Ramos (cell line): Measurements from ENCODE around the gene DNAJC18.

Source experiments
- in situ Hi-C: fragments of 300-500 bp; cut with MboI; formaldehyde crosslinking; loops from one replicate; pipeline ENCODE4 v1.14.3; 2022; ENCODE audit warnings: low sequenced_read_pairs; ENCODE audit not compliant: unreplicated experiment

Gene DNAJC18

DNA sequence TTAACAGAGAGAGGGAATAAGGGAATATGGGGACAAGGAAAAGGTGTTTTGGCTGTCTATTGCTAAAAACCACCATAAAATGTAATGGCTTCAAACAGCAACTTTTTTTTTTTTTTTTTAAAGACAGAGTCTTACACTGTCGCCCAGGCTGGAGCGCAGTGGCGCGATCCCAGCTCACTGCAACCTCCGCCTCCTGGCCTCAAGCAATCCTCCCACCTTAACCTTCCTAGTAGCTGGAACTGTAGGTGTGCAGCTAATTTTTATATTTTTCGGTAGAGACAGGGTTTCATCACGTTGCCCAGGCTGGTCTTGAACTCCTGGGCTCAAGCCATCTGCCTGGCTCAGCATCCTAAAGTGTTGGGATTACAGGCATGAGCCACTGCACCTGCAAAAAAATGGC, 31.1 kb downstream of the DNAJC18 start:
- in situ Hi-C loops, result no loop called here

- in situ Hi-C loops, result no loop called here
Measured at GRCh38 chr5:139407517-139407916, 31.8 kb downstream of the DNAJC18 start.

GRCh38 chr5:139406963-139407362, 32.4 kb downstream of the DNAJC18 start:
- in situ Hi-C loops, result no loop called here

- in situ Hi-C loops, result no loop called here
Measured at GRCh38 chr5:139404484-139404840, 34.9 kb downstream of the DNAJC18 start.

- in situ Hi-C loops, result no loop called here
Measured at GRCh38 chr5:139403787-139404483, 35.4 kb downstream of the DNAJC18 start, which contains the start of gene SPATA24. SPATA24 (minus strand) TSS chr5:139404089; CDS start chr5:139404060, 29 bp downstream.

GRCh38 chr5:139403418-139403786, 35.9 kb downstream of the DNAJC18 start:
- in situ Hi-C loops, result no loop called here

DNA sequence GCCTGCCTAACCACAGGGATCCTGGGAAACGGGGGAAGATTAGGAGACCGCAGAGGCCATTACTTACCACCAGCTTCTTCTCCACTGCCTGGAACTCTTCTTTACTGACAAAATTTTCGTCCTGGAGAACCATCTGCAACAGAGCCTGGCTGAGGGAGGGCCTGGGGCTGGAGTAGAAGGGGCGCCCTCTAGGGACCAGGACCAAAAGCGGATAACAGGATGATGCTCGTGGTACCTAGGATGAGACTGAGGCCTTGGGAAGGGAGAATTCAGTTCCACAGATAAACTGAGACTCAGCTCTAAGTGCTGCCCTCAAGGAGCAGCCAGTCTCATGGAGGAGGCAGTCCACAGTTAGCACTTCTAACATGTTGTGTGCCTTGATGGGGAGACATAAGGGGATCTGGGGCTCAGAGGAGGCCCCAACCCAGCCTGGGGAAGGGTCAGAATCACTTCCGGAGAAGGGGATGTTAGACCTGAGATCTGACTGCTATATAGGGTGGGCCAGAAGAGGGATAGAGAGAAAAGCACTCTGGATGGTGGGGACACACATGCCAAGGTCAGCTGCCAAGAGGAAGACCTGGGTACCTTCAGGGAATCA, 36.7 kb downstream of the DNAJC18 start:
- in situ Hi-C loops, result no loop called here

DNA sequence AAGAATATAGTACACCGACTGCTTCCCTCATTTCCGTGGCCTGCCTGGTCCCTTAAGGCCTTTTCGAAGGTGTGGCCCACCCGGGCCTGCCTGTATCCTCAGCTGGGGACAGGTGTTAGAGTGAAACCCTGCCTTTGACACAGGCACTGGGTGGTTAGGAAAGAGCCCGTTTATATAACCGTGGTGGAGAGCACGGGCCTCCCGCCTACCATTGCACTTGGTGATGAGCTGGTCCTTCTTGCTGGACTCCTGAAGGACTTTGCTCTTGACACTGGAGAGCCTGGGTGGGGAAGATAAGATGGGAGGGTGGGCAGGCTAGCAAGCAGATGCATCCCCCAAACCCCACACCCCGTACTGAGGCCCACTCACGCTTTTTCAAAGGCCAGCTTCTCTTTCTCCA, 37.8 kb downstream of the DNAJC18 start:
- in situ Hi-C loops, result no loop called here

DNA sequence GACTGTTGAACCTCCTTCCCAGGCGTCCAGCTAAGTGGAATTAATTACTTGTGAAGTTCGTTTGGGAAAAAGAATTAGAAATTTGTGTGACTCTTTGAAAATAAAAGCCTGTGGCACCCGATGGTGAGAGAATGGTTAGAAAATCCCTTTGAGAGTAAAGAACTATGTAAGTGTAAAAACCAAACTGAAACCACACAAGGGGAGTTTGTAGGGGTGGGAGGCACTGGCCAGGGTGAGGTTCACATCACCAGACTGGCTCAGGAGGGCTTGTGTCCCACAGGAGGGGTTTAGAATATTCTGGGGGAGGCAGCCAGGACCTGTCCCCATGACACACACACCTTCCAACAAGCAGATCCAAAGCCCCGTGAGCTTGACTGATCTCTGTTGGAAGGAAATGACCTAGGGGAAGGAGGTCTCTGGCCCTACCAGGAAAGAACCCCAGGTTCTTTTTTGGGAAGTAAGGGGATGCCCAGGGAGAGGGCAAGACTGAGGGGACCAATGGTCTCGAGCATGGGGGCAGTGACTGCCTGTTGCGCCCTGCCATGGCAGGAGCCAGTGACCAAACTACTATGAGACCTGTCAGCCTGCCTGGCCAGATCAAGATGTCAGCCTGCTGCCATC, 39.7 kb downstream of the DNAJC18 start:
- in situ Hi-C loops, result no loop called here

GRCh38 chr5:139397921-139398320, 41.4 kb downstream of the DNAJC18 start:
- in situ Hi-C loops, result no loop called here

- in situ Hi-C loops, result no loop called here
Measured at GRCh38 chr5:139396691-139397090, 42.6 kb downstream of the DNAJC18 start.

- in situ Hi-C loops, result no loop called here
Measured at GRCh38 chr5:139395844-139396640, 43.3 kb downstream of the DNAJC18 start.

DNA sequence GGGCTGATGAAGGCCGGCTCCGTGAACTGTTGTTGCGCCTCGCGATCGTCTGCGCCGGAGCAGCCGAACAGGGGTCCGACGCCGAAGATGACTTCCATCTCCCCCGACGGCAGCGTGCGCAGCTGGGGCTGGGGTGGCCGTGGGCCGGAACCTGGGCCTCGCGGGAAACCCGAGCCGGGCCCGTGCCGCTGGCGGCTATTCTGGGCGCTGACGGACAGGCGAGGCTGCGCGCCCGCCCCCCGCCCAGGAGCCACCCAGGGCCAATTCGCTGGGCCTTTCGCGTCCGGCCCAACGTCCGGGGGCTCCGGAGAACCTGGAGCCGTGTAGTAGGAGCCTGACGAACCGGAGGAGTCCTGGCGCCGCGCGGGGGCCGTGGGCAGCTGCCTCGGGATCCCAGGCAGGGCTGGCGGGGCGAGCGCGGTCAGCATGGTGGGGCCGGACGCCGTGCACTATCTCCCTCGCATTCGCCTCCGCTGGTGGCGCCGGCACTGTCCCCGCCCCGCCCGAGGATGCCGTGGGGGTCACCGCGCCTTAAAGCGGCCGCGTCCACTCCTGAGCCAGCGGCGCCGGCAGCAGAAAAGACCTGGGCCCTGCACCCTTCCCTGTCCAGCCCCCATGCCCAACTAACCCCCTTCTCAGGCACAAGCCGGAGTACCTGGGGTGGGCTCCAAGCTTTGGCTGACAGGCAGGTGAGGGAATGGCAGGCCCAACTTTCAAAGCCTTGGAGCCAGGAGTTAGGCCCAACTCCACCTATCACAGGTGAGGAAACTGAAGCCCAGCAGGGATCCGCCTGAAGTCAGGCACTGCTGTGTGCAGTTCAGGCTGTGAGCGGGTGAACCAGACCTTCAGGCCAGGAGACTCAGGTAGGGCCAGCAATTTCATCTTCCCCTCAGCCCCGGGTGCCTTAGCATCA, 44.4 kb downstream of the DNAJC18 start, which contains the start of gene PROB1:
Gene PROB1 (minus strand): TSS at position 451 of the 913 bp plus-strand sequence. CDS start 23 bp downstream, at position 428.
- in situ Hi-C loops, result loop anchor here (5.0 kb wide), 1 partner anchor 103 kb away; the partner anchor contains the start of gene MATR3

DNA sequence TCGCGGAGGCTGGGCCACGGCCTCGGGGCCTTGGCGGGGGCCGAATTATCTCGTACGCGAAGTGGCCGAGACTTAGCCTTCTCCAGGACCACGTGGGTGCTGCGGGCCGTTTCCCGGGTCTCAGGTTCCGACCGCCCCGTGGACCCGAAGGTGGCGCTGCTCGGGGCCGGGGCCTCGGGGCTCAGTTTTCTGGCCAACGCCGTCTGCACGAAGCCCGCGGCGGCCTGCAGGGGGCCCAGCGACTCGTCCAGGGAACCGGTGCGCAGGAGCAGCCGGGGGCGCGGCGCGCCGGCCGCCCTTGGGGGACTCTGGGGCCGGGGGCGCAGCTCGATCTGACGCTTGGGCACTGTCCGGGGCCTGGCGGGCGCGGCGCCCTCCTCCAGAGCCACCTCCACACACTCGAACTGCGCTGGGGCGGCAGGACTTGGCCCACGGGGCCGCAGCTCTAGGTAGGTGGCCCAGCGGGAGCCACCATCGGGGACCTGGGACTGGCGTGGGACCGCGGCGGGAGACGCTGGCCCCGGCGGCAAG, 45.1 kb downstream of the DNAJC18 start:
- in situ Hi-C loops, result loop anchor here (5.0 kb wide), 1 partner anchor 102 kb away; the partner anchor contains the start of gene MATR3

DNA sequence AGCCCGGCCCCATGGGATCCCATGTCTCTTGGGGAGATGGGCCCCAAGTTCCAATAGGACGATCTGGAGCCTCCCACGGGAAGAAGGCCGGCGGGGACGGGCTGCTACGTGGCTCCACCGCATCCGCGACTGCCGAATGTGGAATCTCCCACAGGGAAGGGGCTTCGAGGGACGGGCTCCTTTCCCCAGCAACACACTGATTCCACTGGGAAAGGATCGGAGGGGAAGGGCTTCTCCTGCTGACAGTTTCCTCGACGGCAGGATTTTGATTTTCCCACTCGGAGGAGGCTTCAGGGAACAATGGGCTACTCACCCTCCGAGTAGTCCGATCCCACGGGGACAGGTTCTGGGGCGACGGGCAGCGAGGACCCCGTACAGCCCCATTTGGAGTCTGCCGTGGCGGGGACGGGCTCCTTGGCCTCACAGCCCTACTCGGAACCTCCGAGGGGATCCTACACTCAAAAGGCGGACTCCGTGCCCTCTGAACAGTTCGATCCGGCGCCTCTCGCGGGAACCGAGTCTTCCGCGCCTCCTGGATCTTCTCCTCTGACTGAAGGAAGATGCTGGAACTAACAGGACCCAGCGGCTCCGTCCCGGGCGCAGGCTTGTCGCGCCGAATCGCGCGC, 45.7 kb downstream of the DNAJC18 start:
- in situ Hi-C loops, result loop anchor here (5.0 kb wide), 1 partner anchor 101 kb away; the partner anchor contains the start of gene MATR3

GRCh38 chr5:139392678-139393496, 46.4 kb downstream of the DNAJC18 start:
- in situ Hi-C loops, result loop anchor here (5.0 kb wide), 1 partner anchor 101 kb away; the partner anchor contains the start of gene MATR3

DNA sequence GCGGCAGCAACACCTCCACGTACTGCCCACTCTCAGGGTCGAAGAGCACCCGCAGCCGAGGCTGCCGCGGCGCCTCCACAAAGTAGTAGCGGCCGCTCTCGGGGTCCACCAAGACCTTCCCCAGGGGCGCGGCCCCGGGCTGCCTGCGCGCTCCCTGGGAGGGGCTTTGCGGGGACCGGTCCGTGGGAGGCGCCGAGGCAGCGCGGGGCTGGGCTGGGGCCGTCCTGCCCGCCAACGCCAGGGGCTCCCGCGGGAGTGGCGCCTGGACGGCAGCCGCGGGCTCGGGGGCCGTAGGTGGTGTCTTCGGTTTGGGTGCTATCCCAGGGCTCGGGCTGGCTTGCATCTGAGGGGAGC, 47.0 kb downstream of the DNAJC18 start:
- in situ Hi-C loops, result loop anchor here (5.0 kb wide), 1 partner anchor 100 kb away; the partner anchor contains the start of gene MATR3
